HEK293T (cell line): ENCODE measurements around the gene ZNF740.

Source experiments
- CTCF ChIA-PET: fragments of 350-600 bp; formaldehyde crosslinking; extraction: SDS; loops from one replicate; lab custom pipeline; 2021; ENCODE audit warnings: antibody characterized with exemption, inconsistent platforms; lab: Yijun Ruan, JAX
- POLR2A ChIA-PET: fragments of 350-600 bp; formaldehyde crosslinking; extraction: SDS; loops from one replicate; lab custom pipeline; 2020; ENCODE audit warnings: antibody characterized with exemption, inconsistent platforms; lab: Yijun Ruan, JAX
- DNase-seq: peaks from one replicate; pipeline ENCODE4 v3.0.0; 2012; ENCODE audit warnings: mixed read lengths; ENCODE audit errors: extremely low spot score
- ARNT ChIP-seq: fragments of 450-650 bp; IDR thresholded peaks from 2 replicates; pipeline ENCODE4 v1.6.1; 2017; ENCODE audit warnings: mild to moderate bottlenecking
- BHLHE40 ChIP-seq: fragments of 450-650 bp; IDR thresholded peaks from 2 replicates; pipeline ENCODE4 v1.6.1; 2016; ENCODE audit warnings: mild to moderate bottlenecking, moderate library complexity, borderline replicate concordance
- CTBP1 ChIP-seq: fragments of 450-650 bp; IDR thresholded peaks from 2 replicates; pipeline ENCODE4 v1.6.1; 2016; ENCODE audit warnings: borderline replicate concordance
- ELF4 ChIP-seq: fragments of 450-650 bp; IDR thresholded peaks from 2 replicates; pipeline ENCODE4 v1.6.1; 2017; ENCODE audit warnings: antibody characterized with exemption
- FOXA1 ChIP-seq: fragments of 450-650 bp; IDR thresholded peaks from 2 replicates; pipeline ENCODE4 v1.6.1; 2016; ENCODE audit warnings: mild to moderate bottlenecking
- FOXK2 ChIP-seq: fragments of 450-650 bp; IDR thresholded peaks from 2 replicates; pipeline ENCODE4 v1.6.1; 2016; ENCODE audit warnings: mild to moderate bottlenecking
- FOXM1 ChIP-seq: fragments of 450-650 bp; IDR thresholded peaks from 2 replicates; pipeline ENCODE4 v1.6.1; 2017; ENCODE audit warnings: mild to moderate bottlenecking, borderline replicate concordance
- HDGF ChIP-seq: fragments of 450-650 bp; IDR thresholded peaks from 2 replicates; pipeline ENCODE4 v1.6.1; 2017; ENCODE audit warnings: antibody characterized with exemption, borderline replicate concordance
- L3MBTL2 ChIP-seq: fragments of 450-650 bp; conservative IDR thresholded peaks from 2 replicates; pipeline ENCODE4 v1.6.1; 2016; ENCODE audit warnings: mild to moderate bottlenecking
- LEF1 ChIP-seq: fragments of 450-650 bp; IDR thresholded peaks from 2 replicates; pipeline ENCODE4 v1.6.1; 2017; ENCODE audit warnings: mild to moderate bottlenecking, borderline replicate concordance
- NFRKB ChIP-seq: fragments of 450-650 bp; IDR thresholded peaks from 2 replicates; pipeline ENCODE4 v1.6.1; 2016; ENCODE audit warnings: mild to moderate bottlenecking, moderate library complexity
- PKNOX1 ChIP-seq: fragments of 450-650 bp; IDR thresholded peaks from 2 replicates; pipeline ENCODE4 v1.6.1; 2016
- SP1 ChIP-seq: fragments of 450-650 bp; IDR thresholded peaks from 2 replicates; pipeline ENCODE4 v1.6.1; 2017
- SUZ12 ChIP-seq: fragments of 450-650 bp; IDR thresholded peaks from 2 replicates; pipeline ENCODE4 v1.6.1; 2016; ENCODE audit warnings: mild to moderate bottlenecking
- TARDBP ChIP-seq: fragments of 450-650 bp; IDR thresholded peaks from 2 replicates; pipeline ENCODE4 v1.6.1; 2016
- ZNF384 ChIP-seq: fragments of 450-650 bp; IDR thresholded peaks from 2 replicates; pipeline ENCODE4 v1.6.1; 2016

ZNF740 gene

GRCh38 chr12:53184828-53185227 lies 4.3 kb downstream of the ZNF740 start:
- POLR2A ChIA-PET = interaction anchor here (1.0 kb wide), 1 partner anchor 25 kb away, joined by 3 read pairs; no protein-coding TSS in a partner anchor
- TF ChIP-seq FOXK2 (no peak), NFRKB (no peak), CTBP1 (no peak), L3MBTL2 (no peak), LEF1 (no peak)
- CTCF ChIA-PET = interaction anchor here (1.0 kb wide), 1 partner anchor 26 kb away, joined by 3 read pairs; no protein-coding TSS in a partner anchor
- DNase-seq = no peak

GRCh38 chr12:53185582-53186153 lies 5.1 kb downstream of the ZNF740 start:
- DNase-seq = no peak
- POLR2A ChIA-PET = interaction anchor here (1.0 kb wide), 1 partner anchor 25 kb away, joined by 3 read pairs; no protein-coding TSS in a partner anchor

GRCh38 chr12:53186745-53187144 lies 6.2 kb downstream of the ZNF740 start:
- ChIA-PET CTCF (interaction anchor here (0.5 to 0.7 kb wide), 2 partner anchors 25 to 109 kb away, joined by 4 read pairs; no protein-coding TSS in a partner anchor), POLR2A (interaction anchor here (0.9 to 1.4 kb wide), 2 partner anchors 22 to 83 kb away, joined by 3 read pairs; no protein-coding TSS in a partner anchor)
- no peak for DNase-seq
- TF ChIP-seq HDGF (no peak), CTBP1 (no peak), FOXA1 (no peak), ARNT (no peak), ELF4 (no peak), LEF1 (no peak), SP1 (no peak), L3MBTL2 (no peak), FOXK2 (no peak), ZNF384 (no peak)

More at GRCh38 chr12:53185582-53186153, 5.1 kb downstream of the ZNF740 start:
- CTCF ChIA-PET = no interaction called here
- no peak for TF ChIP-seq FOXK2
- no peak for TF ChIP-seq PKNOX1
- TF ChIP-seq ELF4 = no peak
- TF ChIP-seq CTBP1 = no peak
- TF ChIP-seq HDGF = no peak
- TF ChIP-seq LEF1 = no peak
- no peak for TF ChIP-seq FOXM1
- no peak for TF ChIP-seq TARDBP
- no peak for TF ChIP-seq ARNT
- TF ChIP-seq FOXA1 = no peak
- TF ChIP-seq NFRKB = no peak
- no peak for TF ChIP-seq L3MBTL2
- TF ChIP-seq BHLHE40 = no peak
- TF ChIP-seq SP1 = no peak
- no peak for TF ChIP-seq ZNF384
- no peak for TF ChIP-seq SUZ12

- POLR2A ChIA-PET = interaction anchor here (0.8 to 1.4 kb wide), 3 partner anchors 21 to 82 kb away, joined by 3 read pairs; no protein-coding TSS in a partner anchor
- DNase-seq = no peak
- CTCF ChIA-PET = interaction anchor here (0.5 to 1.2 kb wide), 5 partner anchors 15 to 110 kb away, joined by 4 to 6 read pairs (median 4); no protein-coding TSS in a partner anchor
- no peak for TF ChIP-seq FOXA1
- TF ChIP-seq CTBP1 = no peak
- TF ChIP-seq LEF1 = no peak
- no peak for TF ChIP-seq L3MBTL2
- TF ChIP-seq ELF4 = no peak
- no peak for TF ChIP-seq PKNOX1
Measured at GRCh38 chr12:53187145-53187899, 6.8 kb downstream of the ZNF740 start.

- CTCF ChIA-PET = interaction anchor here (0.7 to 2.0 kb wide), 6 partner anchors 9 to 124 kb away, joined by 3 to 21 read pairs (median 5); partner anchors contain the start of gene ESPL1
- DNase-seq = peak; percentile 73
- TF ChIP-seq L3MBTL2 (no peak), BHLHE40 (no peak), ZNF384 (no peak), TARDBP (no peak), SUZ12 (no peak), LEF1 (no peak), HDGF (no peak), NFRKB (no peak), PKNOX1 (no peak), ARNT (no peak), SP1 (no peak), FOXA1 (no peak), FOXK2 (no peak), CTBP1 (no peak), FOXM1 (no peak), ELF4 (no peak)
- POLR2A ChIA-PET = interaction anchor here (1.4 to 1.5 kb wide), 2 partner anchors 10 to 30 kb away, joined by 5 to 9 read pairs; partner anchors contain the start of genes CSAD and ZNF740
Measured at GRCh38 chr12:53190108-53190729, 9.7 kb downstream of the ZNF740 start.
